ENCODE measurements around the gene ASB16. TPM values are rescaled to one million over a fixed set of nuclear protein-coding genes. Genes with fewer than 3 reads are reported as not detected.

Gene ASB16
- total and polyA plus RNA-seq, 9 of the 15 experiments (the other 6 are each of a cell fraction or from before 2014, with no cell fraction given) = 0.03 to 0.07 TPM; not detected in 7

DNA sequence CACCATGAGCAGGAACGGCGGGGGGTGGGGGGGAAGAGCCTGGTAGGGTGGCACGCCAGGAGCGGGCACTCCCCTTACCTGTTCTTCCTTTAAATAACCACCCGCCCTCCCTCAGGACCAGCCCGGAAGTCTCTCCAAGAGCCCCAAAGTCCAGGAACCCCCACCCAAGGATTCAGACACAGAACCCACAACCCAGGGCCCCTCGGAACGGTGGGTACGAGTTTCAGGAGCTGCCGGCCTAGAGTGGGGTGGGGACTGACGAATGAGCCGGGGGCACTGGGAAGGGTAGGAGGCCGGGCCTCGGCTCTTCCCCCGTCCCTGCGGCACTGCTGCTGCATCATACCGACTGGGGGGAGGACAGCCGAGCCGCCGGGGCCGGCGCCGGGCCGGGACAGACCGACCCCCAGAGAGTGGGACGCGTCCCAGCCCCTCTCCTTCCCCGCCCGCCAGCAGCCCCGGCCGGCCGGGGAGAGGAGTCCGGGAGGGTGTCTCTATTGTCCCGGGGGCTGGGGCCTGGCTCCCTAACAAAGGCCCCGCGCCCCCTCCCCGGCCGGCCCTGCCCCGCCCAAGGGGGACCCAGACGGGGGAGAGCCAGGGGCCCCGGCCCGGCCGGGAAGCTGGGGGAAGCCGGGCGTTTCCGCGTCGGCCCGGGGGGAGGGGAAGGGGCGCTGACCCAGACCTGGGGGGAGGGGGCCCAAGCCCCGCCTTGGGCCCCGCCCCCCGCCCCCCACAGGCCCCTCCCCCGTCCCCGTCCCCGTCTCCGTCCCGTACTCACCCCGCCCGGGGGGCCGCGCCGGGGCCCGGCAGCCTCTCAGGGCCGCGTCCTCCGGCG lies 28.4 kb downstream of the ASB16 start (continued):
- TF ChIP-seq, protein P1, sequence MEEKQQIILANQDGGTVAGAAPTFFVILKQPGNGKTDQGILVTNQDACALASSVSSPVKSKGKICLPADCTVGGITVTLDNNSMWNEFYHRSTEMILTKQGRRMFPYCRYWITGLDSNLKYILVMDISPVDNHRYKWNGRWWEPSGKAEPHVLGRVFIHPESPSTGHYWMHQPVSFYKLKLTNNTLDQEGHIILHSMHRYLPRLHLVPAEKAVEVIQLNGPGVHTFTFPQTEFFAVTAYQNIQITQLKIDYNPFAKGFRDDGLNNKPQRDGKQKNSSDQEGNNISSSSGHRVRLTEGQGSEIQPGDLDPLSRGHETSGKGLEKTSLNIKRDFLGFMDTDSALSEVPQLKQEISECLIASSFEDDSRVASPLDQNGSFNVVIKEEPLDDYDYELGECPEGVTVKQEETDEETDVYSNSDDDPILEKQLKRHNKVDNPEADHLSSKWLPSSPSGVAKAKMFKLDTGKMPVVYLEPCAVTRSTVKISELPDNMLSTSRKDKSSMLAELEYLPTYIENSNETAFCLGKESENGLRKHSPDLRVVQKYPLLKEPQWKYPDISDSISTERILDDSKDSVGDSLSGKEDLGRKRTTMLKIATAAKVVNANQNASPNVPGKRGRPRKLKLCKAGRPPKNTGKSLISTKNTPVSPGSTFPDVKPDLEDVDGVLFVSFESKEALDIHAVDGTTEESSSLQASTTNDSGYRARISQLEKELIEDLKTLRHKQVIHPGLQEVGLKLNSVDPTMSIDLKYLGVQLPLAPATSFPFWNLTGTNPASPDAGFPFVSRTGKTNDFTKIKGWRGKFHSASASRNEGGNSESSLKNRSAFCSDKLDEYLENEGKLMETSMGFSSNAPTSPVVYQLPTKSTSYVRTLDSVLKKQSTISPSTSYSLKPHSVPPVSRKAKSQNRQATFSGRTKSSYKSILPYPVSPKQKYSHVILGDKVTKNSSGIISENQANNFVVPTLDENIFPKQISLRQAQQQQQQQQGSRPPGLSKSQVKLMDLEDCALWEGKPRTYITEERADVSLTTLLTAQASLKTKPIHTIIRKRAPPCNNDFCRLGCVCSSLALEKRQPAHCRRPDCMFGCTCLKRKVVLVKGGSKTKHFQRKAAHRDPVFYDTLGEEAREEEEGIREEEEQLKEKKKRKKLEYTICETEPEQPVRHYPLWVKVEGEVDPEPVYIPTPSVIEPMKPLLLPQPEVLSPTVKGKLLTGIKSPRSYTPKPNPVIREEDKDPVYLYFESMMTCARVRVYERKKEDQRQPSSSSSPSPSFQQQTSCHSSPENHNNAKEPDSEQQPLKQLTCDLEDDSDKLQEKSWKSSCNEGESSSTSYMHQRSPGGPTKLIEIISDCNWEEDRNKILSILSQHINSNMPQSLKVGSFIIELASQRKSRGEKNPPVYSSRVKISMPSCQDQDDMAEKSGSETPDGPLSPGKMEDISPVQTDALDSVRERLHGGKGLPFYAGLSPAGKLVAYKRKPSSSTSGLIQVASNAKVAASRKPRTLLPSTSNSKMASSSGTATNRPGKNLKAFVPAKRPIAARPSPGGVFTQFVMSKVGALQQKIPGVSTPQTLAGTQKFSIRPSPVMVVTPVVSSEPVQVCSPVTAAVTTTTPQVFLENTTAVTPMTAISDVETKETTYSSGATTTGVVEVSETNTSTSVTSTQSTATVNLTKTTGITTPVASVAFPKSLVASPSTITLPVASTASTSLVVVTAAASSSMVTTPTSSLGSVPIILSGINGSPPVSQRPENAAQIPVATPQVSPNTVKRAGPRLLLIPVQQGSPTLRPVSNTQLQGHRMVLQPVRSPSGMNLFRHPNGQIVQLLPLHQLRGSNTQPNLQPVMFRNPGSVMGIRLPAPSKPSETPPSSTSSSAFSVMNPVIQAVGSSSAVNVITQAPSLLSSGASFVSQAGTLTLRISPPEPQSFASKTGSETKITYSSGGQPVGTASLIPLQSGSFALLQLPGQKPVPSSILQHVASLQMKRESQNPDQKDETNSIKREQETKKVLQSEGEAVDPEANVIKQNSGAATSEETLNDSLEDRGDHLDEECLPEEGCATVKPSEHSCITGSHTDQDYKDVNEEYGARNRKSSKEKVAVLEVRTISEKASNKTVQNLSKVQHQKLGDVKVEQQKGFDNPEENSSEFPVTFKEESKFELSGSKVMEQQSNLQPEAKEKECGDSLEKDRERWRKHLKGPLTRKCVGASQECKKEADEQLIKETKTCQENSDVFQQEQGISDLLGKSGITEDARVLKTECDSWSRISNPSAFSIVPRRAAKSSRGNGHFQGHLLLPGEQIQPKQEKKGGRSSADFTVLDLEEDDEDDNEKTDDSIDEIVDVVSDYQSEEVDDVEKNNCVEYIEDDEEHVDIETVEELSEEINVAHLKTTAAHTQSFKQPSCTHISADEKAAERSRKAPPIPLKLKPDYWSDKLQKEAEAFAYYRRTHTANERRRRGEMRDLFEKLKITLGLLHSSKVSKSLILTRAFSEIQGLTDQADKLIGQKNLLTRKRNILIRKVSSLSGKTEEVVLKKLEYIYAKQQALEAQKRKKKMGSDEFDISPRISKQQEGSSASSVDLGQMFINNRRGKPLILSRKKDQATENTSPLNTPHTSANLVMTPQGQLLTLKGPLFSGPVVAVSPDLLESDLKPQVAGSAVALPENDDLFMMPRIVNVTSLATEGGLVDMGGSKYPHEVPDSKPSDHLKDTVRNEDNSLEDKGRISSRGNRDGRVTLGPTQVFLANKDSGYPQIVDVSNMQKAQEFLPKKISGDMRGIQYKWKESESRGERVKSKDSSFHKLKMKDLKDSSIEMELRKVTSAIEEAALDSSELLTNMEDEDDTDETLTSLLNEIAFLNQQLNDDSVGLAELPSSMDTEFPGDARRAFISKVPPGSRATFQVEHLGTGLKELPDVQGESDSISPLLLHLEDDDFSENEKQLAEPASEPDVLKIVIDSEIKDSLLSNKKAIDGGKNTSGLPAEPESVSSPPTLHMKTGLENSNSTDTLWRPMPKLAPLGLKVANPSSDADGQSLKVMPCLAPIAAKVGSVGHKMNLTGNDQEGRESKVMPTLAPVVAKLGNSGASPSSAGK (IDR thresholded peaks at IDR 0.05) = no peak
- TF ChIP-seq, protein P2, sequence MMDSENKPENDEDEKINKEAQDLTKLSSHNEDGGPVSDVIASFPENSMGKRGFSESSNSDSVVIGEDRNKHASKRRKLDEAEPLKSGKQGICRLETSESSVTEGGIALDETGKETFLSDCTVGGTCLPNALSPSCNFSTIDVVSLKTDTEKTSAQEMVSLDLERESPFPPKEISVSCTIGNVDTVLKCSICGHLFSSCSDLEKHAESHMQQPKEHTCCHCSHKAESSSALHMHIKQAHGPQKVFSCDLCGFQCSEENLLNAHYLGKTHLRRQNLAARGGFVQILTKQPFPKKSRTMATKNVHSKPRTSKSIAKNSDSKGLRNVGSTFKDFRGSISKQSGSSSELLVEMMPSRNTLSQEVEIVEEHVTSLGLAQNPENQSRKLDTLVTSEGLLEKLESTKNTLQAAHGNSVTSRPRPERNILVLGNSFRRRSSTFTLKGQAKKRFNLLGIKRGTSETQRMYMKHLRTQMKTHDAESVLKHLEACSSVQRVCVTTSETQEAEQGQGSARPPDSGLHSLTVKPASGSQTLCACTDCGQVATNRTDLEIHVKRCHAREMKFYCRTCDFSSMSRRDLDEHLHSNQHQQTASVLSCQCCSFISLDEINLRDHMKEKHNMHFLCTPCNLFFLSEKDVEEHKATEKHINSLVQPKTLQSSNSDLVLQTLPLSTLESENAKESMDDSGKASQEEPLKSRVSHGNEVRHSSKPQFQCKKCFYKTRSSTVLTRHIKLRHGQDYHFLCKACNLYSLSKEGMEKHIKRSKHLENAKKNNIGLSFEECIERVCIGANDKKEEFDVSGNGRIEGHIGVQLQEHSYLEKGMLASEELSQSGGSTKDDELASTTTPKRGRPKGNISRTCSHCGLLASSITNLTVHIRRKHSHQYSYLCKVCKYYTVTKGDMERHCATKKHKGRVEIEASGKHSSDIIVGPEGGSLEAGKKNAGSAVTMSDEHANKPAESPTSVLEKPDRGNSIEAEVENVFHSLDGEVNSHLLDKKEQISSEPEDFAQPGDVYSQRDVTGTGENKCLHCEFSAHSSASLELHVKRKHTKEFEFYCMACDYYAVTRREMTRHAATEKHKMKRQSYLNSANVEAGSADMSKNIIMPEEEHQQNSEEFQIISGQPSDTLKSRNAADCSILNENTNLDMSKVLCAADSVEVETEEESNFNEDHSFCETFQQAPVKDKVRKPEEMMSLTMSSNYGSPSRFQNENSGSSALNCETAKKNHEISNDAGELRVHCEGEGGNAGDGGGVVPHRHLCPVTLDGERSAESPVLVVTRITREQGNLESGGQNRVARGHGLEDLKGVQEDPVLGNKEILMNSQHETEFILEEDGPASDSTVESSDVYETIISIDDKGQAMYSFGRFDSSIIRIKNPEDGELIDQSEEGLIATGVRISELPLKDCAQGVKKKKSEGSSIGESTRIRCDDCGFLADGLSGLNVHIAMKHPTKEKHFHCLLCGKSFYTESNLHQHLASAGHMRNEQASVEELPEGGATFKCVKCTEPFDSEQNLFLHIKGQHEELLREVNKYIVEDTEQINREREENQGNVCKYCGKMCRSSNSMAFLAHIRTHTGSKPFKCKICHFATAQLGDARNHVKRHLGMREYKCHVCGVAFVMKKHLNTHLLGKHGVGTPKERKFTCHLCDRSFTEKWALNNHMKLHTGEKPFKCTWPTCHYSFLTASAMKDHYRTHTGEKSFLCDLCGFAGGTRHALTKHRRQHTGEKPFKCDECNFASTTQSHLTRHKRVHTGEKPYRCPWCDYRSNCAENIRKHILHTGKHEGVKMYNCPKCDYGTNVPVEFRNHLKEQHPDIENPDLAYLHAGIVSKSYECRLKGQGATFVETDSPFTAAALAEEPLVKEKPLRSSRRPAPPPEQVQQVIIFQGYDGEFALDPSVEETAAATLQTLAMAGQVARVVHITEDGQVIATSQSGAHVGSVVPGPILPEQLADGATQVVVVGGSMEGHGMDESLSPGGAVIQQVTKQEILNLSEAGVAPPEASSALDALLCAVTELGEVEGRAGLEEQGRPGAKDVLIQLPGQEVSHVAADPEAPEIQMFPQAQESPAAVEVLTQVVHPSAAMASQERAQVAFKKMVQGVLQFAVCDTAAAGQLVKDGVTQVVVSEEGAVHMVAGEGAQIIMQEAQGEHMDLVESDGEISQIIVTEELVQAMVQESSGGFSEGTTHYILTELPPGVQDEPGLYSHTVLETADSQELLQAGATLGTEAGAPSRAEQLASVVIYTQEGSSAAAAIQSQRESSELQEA (IDR thresholded peaks at IDR 0.05; ENCODE audit: low read depth) = no peak
- no peak for TF ChIP-seq ZNF277 (CRISPR knock-in tag; IDR thresholded peaks at IDR 0.05; ENCODE audit: borderline replicate concordance)
